NCI-H2029 (cell line): ENCODE measurements around the gene NT5C2.
A peak's percentile ranks its signal among the peaks of the same experiment; 100 is the strongest.
"Not testable (repeated sequence)": the region's sequence is repeated elsewhere in the genome, so short reads cannot be mapped to it uniquely, and the experiment has no call there.

Experiments used
- DNase-seq: peaks from one replicate; lab custom pipeline; 2025; lab: John Stamatoyannopoulos, UW

The NT5C2 gene

GRCh38 chr10:103083266-103083976 is 109.7 kb downstream of the NT5C2 start:
- no peak for DNase-seq

- no peak for DNase-seq
Measured at GRCh38 chr10:103082683-103083082, 110.4 kb downstream of the NT5C2 start.

GRCh38 chr10:103080891-103081581 is 112.0 kb downstream of the NT5C2 start:
- no peak for DNase-seq

- no peak for DNase-seq
Measured at GRCh38 chr10:103079946-103080345, 113.1 kb downstream of the NT5C2 start.

- no peak for DNase-seq
Measured at GRCh38 chr10:103079100-103079499, 114.0 kb downstream of the NT5C2 start.

GRCh38 chr10:103078676-103079075 is 114.4 kb downstream of the NT5C2 start:
- no peak for DNase-seq

- DNase-seq, result no peak
Measured at GRCh38 chr10:103078309-103078615, 114.8 kb downstream of the NT5C2 start.

GRCh38 chr10:103077491-103078308 is 115.4 kb downstream of the NT5C2 start:
- DNase-seq, result no peak

- no peak for DNase-seq
Measured at GRCh38 chr10:103077020-103077419, 116.1 kb downstream of the NT5C2 start.

GRCh38 chr10:103072891-103073290 is 120.2 kb downstream of the NT5C2 start:
- no peak for DNase-seq

- DNase-seq, result no peak
Measured at GRCh38 chr10:103072276-103072675, 120.8 kb downstream of the NT5C2 start.

- DNase-seq, result peak; percentile 32
Measured at GRCh38 chr10:103069453-103070331, 123.4 kb downstream of the NT5C2 start.

- DNase-seq, result no peak
Measured at GRCh38 chr10:103067956-103068355, 125.1 kb downstream of the NT5C2 start.

GRCh38 chr10:103067484-103067883 is 125.6 kb downstream of the NT5C2 start:
- DNase-seq, result no peak

GRCh38 chr10:103067099-103067477 is 126.0 kb downstream of the NT5C2 start:
- not testable (repeated sequence) for DNase-seq

- DNase-seq, result no peak
Measured at GRCh38 chr10:103066141-103067098, 126.7 kb downstream of the NT5C2 start.

- no peak for DNase-seq
Measured at GRCh38 chr10:103064956-103065355, 128.1 kb downstream of the NT5C2 start.

- no peak for DNase-seq
Measured at GRCh38 chr10:103062854-103063590, 130.1 kb downstream of the NT5C2 start.

GRCh38 chr10:103060575-103060974 is 132.5 kb downstream of the NT5C2 start:
- no peak for DNase-seq

GRCh38 chr10:103058034-103058433 is 135.0 kb downstream of the NT5C2 start:
- DNase-seq, result no peak
